Muscle of leg (tissue), 16 donors: Measurements from ENCODE around the gene KRTAP5-11. TPM values are rescaled to one million over a fixed set of nuclear protein-coding genes. Genes with fewer than 3 reads are reported as not detected.
"Not testable (repeated sequence)": the region's sequence is repeated elsewhere in the genome, so short reads cannot be mapped to it uniquely, and the experiment has no call there.

Experiments
- DNase-seq: peaks from one replicate; pipeline ENCODE4 v3.0.0; 2013
- H3K27ac ChIP-seq: one replicate; pipeline ENCODE4 v1.5.1; 2013; ENCODE audit warnings: mild to moderate bottlenecking, low read length, control low read depth
- H3K27me3 ChIP-seq: one replicate; pipeline ENCODE4 v1.6.1; 2013; ENCODE audit warnings: low read length; ENCODE audit not compliant: control insufficient read depth, insufficient read depth
- H3K36me3 ChIP-seq: one replicate; pipeline ENCODE4 v1.6.1; 2013; ENCODE audit warnings: low read length; ENCODE audit not compliant: control insufficient read depth, insufficient read depth
- H3K4me1 ChIP-seq: one replicate; pipeline ENCODE4 v1.6.1; 2013; ENCODE audit warnings: low read length; ENCODE audit not compliant: control insufficient read depth, insufficient read depth
- H3K4me3 ChIP-seq: one replicate; pipeline ENCODE4 v1.5.1; 2013; ENCODE audit warnings: low read length, control low read depth
- H3K9me3 ChIP-seq: replicated peaks from 2 replicates; pipeline ENCODE4 v1.6.1; 2013; ENCODE audit warnings: low read depth, low read length; ENCODE audit not compliant: control insufficient read depth
- WGBS: methylation state at CpG from one replicate; pipeline ENCODE4 v1.1.5; 2013; ENCODE audit warnings: missing lambda C conversion rate; ENCODE audit not compliant: insufficient coverage; 5-methylcytosine and 5-hydroxymethylcytosine counted together
- long read RNA-seq, 11 donors: transcript quantifications; one replicate each; lab custom pipeline, GENCODE V29; 2026
- polyA plus RNA-seq, 8 donors: library from polyadenylated mRNA; unstranded; fragments of 120-200 nt; gene quantifications; one replicate each; pipeline versions ENCODE4 v1.2.1 to v1.2.3, GENCODE V29; 2013; ENCODE audit warnings: inconsistent platforms in 1 of 8, low replicate concordance in 1 of 8; ENCODE audit not compliant: insufficient read length in 8 of 8, insufficient read depth in 1 of 8
- total RNA-seq: library from RNA; stranded (reverse); fragments of 120-200 nt; gene quantifications from one replicate; pipeline ENCODE4 v1.2.4, GENCODE V29; 2013

The KRTAP5-11 gene
- not detected for total RNA-seq
- polyA plus RNA-seq: under 1 TPM in 1 of 8 donors, not detected in 7; 0.33 TPM
- long read RNA-seq, donor 1: 0 reads
- long read RNA-seq, donor 2: 0 reads
- long read RNA-seq, donor 3: 0 reads
- long read RNA-seq, donor 4: 0 reads
- long read RNA-seq, donor 5: 0 reads
- long read RNA-seq, donor 6: 0 reads
- long read RNA-seq, donor 7: 0 reads
- long read RNA-seq, donor 8: 0 reads
- long read RNA-seq, donor 9: 0 reads
- long read RNA-seq, donor 10: 0 reads
- long read RNA-seq, donor 11: 0 reads

GRCh38 chr11:71582309-71582895 is at the start of gene KRTAP5-11:
KRTAP5-11 (minus strand) TSS chr11:71582875; CDS start chr11:71582837, 38 bp downstream.
- WGBS: 82% methylated on average over 2 of the region's 3 CpGs
- Histone ChIP-seq H3K36me3 (no peaks in the 10 kb centered on the region), H3K27ac (no peak within 1 kb of the TSS), H3K27me3 (peaks cover 4% of the 10 kb centered on the region), H3K9me3 (no peaks in the 10 kb centered on the region), H3K4me1 (peaks cover 8% of the 10 kb centered on the region), H3K4me3 (no peak within 1 kb of the TSS)
- DNase-seq: peak; percentile 23

GRCh38 chr11:71631551-71631950 is 48.9 kb upstream of the KRTAP5-11 start:
- not testable (repeated sequence) for H3K4me1 ChIP-seq, H3K9me3 ChIP-seq, DNase-seq, H3K36me3 ChIP-seq, H3K4me3 ChIP-seq, H3K27me3 ChIP-seq, H3K27ac ChIP-seq
- WGBS: 63% methylated on average over 14 of the region's 18 CpGs

GRCh38 chr11:71630071-71630470 is 47.4 kb upstream of the KRTAP5-11 start:
- DNase-seq, H3K27ac ChIP-seq, H3K4me3 ChIP-seq, H3K27me3 ChIP-seq, H3K4me1 ChIP-seq, H3K36me3 ChIP-seq, H3K9me3 ChIP-seq: not testable (repeated sequence)
- no CpG with 5 or more reads among the region's 1 CpG for WGBS

GRCh38 chr11:71628943-71629342 is 46.3 kb upstream of the KRTAP5-11 start:
- H3K36me3 ChIP-seq, DNase-seq, H3K27ac ChIP-seq, H3K4me3 ChIP-seq, H3K4me1 ChIP-seq, H3K9me3 ChIP-seq, H3K27me3 ChIP-seq: not testable (repeated sequence)
- WGBS: 91% methylated on average over 18 of the region's 21 CpGs

GRCh38 chr11:71623226-71623625 is 40.6 kb upstream of the KRTAP5-11 start:
- H3K27me3 ChIP-seq, H3K27ac ChIP-seq, DNase-seq, H3K9me3 ChIP-seq, H3K36me3 ChIP-seq, H3K4me1 ChIP-seq, H3K4me3 ChIP-seq: not testable (repeated sequence)
- WGBS: 90% methylated on average over 2 of the region's 11 CpGs

GRCh38 chr11:71622561-71622960 is 39.9 kb upstream of the KRTAP5-11 start:
- not testable (repeated sequence) for DNase-seq, H3K9me3 ChIP-seq, H3K4me3 ChIP-seq, H3K27me3 ChIP-seq, H3K4me1 ChIP-seq, H3K27ac ChIP-seq, H3K36me3 ChIP-seq
- WGBS: 86% methylated on average over 10 of the region's 14 CpGs

- WGBS: 77% methylated on average over 6 of the region's 12 CpGs
- H3K4me3 ChIP-seq, H3K4me1 ChIP-seq, H3K36me3 ChIP-seq, DNase-seq, H3K27ac ChIP-seq, H3K27me3 ChIP-seq, H3K9me3 ChIP-seq: not testable (repeated sequence)
Observed at GRCh38 chr11:71615003-71615402, 32.3 kb upstream of the KRTAP5-11 start.

- H3K27ac ChIP-seq, H3K27me3 ChIP-seq, H3K4me1 ChIP-seq, H3K4me3 ChIP-seq, DNase-seq, H3K36me3 ChIP-seq, H3K9me3 ChIP-seq: not testable (repeated sequence)
- WGBS: 54% methylated on average over 7 of the region's 15 CpGs
Observed at GRCh38 chr11:71614366-71614917, 31.8 kb upstream of the KRTAP5-11 start.

GRCh38 chr11:71613931-71614330 is 31.3 kb upstream of the KRTAP5-11 start:
- WGBS: 79% methylated on average over 4 of the region's 7 CpGs
- H3K36me3 ChIP-seq, H3K27me3 ChIP-seq, H3K4me3 ChIP-seq, DNase-seq, H3K4me1 ChIP-seq, H3K27ac ChIP-seq, H3K9me3 ChIP-seq: not testable (repeated sequence)

- H3K9me3 ChIP-seq, H3K4me3 ChIP-seq, H3K4me1 ChIP-seq, DNase-seq, H3K27ac ChIP-seq, H3K36me3 ChIP-seq: not testable (repeated sequence)
- 74% methylated on average over 8 of the region's 21 CpGs for WGBS
- peaks cover 31% of the 10 kb centered on the region for H3K27me3 ChIP-seq
Observed at GRCh38 chr11:71611218-71611910, 28.7 kb upstream of the KRTAP5-11 start.
